HG02970 (cell line): ENCODE results near the gene LUC7L3.
"Not testable (repeated sequence)": the region's sequence is repeated elsewhere in the genome, so short reads cannot be mapped to it uniquely, and the experiment has no call there.

Source experiments
- ATAC-seq: cut with Tn5 transposase; IDR thresholded peaks from one replicate; pipeline ENCODE4 v1.9.1; 2021; ENCODE audit warnings: mild to moderate bottlenecking, moderate library complexity, moderate number of reproducible peaks; ENCODE audit not compliant: unreplicated experiment, low FRiP score

The LUC7L3 gene

GRCh38 chr17:50778988-50779387 is 59.6 kb downstream of the LUC7L3 start:
- no peak for ATAC-seq

DNA sequence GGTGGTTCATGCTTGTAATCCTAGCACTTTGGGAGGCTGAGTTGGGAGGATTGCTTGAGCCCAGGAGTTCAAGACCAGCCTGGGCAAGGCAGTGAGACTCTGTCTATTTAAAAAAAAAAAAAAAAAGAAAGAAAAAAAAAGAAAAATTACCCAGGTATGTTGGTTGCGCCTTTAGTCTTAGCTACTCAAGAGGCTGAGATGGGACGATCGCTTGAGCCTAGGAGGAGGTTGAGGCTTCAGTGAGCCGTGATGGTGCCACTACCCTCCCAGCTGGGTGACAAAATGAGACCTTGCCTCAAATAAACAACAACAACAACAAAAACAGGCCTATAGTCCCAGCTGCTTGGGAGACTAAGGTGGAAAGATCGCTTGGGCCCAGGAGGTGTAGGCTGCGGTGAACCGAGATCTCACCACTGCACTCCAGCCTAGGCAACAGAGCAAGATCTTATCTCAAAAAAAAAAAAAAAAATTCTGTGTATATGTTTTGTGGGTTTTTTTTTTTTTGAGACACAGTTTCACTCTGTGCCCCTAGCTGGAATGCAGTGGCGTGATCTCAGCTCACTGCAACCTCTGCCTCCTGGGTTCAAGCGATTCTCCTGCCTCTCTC is 60.4 kb downstream of the LUC7L3 start:
- ATAC-seq, result no peak

DNA sequence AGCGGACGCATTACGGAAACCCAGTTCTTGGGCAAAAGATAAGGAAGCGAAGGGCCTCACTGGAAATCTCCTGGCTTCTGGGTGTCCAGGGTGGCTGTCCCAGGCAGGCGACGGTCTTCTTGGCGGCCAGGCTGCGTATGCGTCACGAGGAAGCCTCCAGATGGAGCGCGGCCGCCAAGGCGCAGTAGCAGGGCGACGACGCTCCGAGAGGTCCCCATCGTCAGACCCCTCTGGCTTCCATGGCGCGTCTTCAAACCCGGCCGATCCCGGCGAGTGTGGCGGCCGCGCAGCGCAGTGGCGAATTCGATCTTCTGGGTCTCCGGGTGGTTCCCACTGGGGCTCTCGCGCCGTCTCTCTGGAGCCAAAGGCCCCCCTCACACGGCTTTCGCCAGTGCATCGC is 61.8 kb downstream of the LUC7L3 start:
- ATAC-seq, result no peak

GRCh38 chr17:50783193-50783660 is 63.8 kb downstream of the LUC7L3 start:
- ATAC-seq, result no peak

DNA sequence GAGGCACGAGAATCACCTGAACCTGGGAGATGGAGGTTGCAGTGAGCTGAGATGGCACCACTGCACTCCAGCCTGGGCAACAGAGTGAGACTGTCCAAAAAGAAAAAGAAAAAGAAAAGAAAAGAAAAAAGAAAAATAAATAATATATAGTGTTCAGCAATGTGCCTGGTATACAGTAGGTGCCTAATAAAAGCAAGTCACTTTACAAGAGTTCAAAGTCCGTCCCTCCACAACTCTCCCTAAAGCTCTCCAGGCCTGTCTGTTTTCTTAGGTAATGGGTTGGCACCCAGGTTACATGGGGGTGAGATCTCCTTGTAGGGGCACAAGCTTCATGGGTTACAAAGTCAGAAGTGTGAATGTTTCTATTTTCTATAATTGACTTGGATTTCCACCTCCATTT is 64.5 kb downstream of the LUC7L3 start:
- ATAC-seq, result no peak

- no peak for ATAC-seq
Observed at GRCh38 chr17:50785126-50785525, 65.7 kb downstream of the LUC7L3 start.

DNA sequence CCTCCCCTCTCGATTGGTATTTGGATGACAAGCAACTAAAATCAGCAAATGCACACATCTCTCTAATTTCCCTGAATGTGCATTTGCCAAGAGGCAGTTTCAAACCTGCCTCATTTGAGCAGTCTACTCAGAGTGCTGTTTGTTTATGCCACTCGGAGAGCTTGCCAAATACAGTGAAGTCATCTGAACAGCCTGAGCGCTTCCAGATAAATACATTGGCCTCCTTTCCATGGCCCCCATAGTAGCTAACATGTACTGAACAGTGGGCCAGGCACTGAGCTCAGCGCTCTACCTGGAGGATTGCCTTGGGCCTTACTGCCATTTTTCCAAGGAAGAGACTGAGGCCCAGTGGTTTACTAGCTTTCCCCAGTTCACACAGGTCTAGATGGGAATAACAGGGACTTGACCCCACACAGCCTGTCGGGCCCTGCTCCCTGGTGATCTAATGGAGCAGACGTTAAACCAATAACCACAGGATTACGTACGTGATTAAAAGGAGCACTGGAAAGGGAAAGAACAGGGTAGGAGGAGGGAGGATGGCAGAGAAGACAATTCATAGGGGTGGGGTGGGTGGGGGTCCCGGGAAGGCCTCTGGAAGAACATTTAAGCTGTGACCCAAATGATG is 66.7 kb downstream of the LUC7L3 start:
- no peak for ATAC-seq

DNA sequence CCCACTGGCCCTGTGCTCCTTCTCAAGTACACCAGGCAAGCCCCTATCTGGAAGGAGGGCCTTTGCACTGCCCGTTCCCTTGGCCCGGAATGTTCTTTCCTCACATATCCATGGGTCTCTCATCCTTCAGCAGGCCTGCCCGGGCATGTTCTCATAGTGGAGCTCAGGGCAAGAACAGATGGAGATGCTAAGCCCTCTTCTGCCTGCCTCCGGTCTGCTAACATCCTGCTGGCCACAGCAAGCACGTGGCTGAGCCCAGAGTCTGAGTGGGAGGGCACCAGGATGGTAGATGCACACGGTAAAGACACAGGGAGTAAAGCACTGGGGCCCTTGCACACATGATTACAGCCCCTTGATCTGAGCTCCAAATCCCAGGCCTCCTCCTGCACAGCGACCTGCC is 67.7 kb downstream of the LUC7L3 start:
- no peak for ATAC-seq

DNA sequence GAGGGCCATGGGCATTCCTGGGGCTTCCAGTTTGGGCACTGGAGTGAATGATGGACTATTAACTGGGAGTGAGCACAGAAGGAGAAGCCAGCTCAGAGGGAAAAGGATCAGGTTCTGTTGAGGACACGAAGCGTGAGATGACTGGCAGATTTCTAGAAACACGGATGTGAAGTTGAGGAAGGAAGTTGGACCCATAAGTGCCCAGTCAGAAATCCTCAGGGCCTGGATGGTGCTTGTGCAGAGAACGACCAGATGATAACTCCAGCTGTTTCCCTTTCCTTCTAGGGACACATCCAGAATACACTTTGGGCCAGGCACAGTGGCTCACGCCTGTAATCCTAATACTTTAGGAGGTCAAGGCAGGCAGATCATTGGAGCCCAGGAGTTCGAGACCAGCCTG is 71.2 kb downstream of the LUC7L3 start:
- no peak for ATAC-seq

DNA sequence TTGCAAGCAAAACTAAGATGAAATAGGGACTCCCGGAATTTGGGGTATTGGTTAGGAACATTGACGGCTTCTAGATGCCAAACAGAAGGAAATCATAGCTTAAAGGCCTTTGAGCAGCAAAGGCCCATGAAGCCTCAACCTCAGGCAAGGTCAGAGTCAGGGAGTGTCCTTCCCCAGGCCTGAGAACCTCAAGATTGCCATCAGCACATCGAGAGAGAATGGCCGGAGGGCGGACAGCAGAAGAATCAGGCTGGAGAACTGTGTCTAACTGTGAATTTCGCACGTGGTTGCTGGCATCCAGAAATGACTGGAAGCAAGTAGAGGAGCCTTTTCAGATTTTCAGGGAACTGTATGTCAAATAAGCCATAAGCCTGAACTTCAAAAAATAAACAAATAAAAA is 72.7 kb downstream of the LUC7L3 start:
- ATAC-seq, result no peak

DNA sequence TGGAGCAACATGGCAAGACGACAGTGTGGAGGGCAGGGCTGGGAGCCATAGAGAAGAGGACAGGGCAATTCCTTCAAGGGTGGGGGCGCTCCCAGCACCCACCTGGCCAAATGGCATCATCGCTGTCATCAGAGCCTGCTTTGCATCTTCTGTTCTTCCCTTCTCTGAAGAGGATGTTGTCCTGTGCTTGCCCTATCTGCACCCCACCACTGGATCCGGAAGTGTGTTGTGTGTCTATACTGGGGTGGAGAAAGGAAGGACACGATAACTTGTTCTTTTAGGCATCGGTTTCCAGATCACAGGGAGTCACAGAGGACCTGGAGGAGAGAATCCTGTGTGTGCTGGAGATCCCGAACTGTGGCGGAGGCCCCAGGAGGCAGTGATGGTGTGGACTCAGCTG is 73.6 kb downstream of the LUC7L3 start:
- ATAC-seq, result no peak

- ATAC-seq, result no peak
Observed at GRCh38 chr17:50794361-50794760, 75.0 kb downstream of the LUC7L3 start.

DNA sequence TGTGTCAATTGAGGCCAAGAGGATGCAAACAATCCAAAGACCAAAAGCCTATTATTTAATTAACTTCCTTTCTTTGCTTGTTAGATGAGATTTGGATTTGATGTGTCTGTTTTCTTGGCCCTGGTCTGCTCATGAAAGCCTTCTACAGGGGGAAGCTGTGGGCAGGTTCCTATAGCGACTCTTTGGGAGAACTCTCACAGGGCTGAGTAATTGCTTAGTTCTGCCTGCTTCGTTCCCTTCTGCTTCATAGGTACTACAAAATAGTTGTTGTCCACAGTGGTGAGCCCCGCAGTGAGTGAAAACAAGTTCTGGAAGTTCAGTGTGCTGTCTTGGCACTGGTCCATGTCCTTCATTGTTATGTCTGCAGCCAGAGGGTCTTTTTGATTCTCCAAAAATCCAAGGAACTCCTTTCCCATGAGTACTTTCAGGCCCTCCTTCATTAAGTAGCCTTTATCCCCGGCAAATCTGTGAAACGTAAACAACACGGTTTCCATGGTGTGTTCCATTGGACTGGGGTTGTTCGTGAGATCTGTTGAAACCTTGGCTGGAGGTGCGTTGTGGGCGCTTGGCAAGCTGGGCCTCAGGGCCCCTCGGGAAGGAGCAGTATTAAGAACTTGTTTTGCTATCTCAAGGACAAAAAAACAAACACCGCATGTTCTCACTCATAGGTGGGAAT is 77.9 kb downstream of the LUC7L3 start:
- ATAC-seq, result no peak

DNA sequence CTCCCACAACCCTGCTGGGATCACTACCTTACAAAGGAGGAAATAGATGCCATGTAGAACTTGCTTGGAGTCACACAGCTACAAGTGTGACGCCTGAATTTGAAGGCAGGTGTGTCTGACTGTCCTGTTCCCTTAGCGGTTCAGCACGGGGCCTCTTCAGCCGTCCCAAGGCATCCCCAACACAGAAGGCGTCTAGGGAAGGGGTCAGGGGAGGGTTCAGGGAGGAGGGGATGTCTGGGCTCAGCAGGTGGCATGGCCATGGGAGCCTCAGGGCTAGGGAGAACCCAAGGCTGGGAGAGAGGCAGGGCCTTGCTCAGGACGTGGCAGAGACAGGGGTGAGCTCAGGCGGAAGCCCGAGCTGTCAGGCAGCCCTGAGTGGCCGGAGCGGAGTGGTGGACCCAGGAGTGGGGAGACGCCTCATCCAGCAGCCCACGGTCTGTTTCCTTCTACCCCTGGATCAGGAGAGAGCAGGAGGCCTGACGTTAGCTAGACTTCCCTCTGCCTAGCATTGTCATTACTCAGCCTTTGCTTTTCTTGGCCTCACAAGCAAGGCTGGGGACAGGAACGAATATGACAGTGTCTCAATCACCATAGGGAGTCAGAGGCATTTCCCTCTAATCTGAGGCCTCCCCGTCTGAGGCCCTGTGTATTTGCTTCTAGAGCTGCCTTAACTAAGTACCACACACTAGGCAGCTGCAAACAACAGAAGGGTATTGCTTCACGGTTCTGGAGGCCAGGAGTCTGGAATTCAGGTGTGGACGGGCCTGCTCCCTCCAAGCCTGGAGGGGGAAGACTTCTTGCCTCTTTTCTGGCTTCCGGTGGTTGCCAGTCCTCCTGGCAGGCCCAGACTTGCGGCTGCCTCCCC is 79.3 kb downstream of the LUC7L3 start:
- ATAC-seq, result no peak

GRCh38 chr17:50799582-50799981 is 80.2 kb downstream of the LUC7L3 start:
- ATAC-seq, result no peak

DNA sequence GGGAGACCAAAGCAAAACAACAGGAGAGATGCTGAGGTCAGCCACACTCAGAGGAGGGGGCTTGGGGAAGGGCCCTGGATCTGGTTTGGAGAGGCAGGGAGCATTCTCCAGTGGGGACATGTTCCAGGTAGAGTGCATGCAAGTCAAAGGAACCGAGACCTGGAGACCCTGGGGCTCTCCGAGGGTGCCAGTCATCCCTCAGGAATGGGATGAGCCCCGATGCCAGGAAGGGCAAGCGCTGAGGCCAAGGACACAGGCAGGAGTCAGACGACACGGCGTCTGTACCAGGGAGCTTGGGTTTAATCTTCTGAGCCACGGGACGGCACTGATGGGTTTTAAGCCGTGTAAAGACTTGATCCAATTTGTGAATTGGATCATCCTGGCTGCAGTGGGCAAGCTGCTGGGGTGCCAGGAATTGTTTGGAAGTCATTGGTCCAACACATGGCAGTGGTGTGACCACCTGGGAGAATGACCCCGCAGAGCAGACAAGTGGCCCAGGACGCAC is 80.8 kb downstream of the LUC7L3 start:
- no peak for ATAC-seq

- ATAC-seq, result no peak
Observed at GRCh38 chr17:50802609-50803571, 83.5 kb downstream of the LUC7L3 start.

- ATAC-seq, result no peak
Observed at GRCh38 chr17:50803676-50804075, 84.3 kb downstream of the LUC7L3 start.

- not testable (repeated sequence) for ATAC-seq
Observed at GRCh38 chr17:50804749-50805475, 85.5 kb downstream of the LUC7L3 start.
